HG02870 (cell line): ENCODE data around the gene SLC22A3.

Experiments used
- ATAC-seq: cut with Tn5 transposase; IDR thresholded peaks from one replicate; pipeline ENCODE4 v1.9.1; 2021; ENCODE audit warnings: mild to moderate bottlenecking, moderate library complexity; ENCODE audit not compliant: unreplicated experiment

Gene SLC22A3

DNA sequence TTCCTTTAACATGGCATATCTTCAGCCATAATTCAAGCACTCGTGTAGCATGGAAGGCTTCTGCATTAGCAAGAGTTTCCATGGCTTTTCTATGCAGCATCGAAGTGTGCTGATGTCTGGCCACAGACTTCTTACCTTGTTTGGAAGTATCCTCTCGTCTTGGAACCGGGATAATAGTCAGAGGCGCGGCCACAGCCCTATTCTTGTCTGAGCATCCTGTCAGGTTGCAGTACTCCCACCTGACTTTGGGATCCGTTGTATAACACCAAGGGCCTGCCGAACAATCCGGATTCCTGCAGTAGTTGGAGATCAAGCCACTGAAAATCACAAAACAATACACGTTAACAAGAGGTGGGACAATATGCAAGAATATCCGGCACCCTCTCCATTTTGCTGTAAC lies 138.9 kb downstream of the SLC22A3 start:
- ATAC-seq = no peak

DNA sequence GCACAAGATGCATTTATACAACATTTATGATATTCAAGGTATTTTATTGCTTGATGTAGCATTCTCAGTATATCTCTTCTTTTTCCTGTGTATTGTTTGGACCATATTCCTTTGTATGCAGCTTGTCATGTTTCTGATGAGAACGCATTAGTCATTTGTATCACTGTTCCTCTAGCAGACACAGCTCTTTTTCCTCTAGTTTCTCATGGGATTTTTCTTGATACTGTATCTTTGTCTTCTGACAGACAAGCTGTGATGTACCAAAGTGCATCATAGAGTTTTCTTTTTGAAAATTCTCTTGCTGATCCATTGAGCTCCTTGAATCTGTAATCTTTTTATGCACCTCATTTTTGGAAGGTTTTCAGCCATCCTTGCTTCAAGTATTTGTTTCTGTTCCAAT lies 140.9 kb downstream of the SLC22A3 start:
- no peak for ATAC-seq

DNA sequence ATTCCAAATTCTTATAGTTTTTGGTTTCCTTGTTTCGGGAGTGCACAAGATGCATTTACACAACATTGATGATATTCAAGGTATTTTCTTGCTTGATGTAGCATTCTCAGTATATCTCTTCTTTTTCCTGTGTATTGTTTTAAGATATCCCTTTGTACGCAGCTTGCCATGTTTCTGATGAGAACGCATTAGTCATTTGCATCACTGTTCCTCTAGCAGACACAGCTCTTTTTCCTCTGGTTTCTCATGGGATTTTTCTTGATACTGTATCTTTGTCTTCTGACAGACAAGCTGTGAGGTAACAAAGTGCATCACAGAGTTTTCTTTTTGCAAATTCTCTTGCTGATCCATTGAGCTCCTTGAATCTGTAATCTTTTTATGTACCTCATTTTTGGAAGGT lies 146.4 kb downstream of the SLC22A3 start:
- ATAC-seq = no peak

DNA sequence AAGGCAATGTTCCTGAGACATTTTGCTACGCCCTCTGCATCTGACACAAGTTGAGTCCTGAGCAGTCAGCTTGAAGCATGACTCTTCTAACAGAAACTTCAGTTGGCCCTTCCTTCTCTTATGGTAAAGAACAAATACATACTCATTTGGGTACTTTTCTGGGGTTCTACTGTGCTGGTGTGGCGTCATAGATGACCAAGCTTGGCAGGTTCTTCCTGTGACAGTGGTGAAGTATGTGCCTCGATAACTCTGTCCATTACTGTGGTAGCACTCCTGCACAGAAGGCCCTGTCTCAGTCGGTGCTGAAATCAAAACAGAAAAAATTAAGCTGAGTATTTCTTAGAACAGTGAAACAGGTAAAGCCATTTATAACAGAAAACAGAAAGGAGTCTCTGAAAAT lies 152.5 kb downstream of the SLC22A3 start:
- ATAC-seq = no peak
